Uterus (tissue), 4 donors: ENCODE measurements around the gene TANK. TPM values are rescaled to one million over a fixed set of nuclear protein-coding genes. Genes with fewer than 3 reads are reported as not detected.
"Not testable (repeated sequence)": the region's sequence is repeated elsewhere in the genome, so short reads cannot be mapped to it uniquely, and the experiment has no call there.

Experiments used
- DNase-seq, 2 donors: peaks; one replicate each; pipeline ENCODE4 v3.0.0-alpha.2; 2019 to 2020
- H3K27ac ChIP-seq, 2 donors: fragments of 200-600 bp; sonication (generic); 1 replicate in 1 of 2; 2 replicates in 1 of 2; pipeline ENCODE4 v1.5.1; 2016 to 2018
- H3K27me3 ChIP-seq, 2 donors: fragments of 200-600 bp; sonication (generic); one replicate each; pipeline ENCODE4 v1.5.1; 2018 to 2019; ENCODE audit warnings: control low read depth in 1 of 2
- H3K36me3 ChIP-seq, 2 donors: fragments of 200-600 bp; sonication (generic); one replicate each; pipeline ENCODE4 v1.5.1; 2019; ENCODE audit warnings: control low read depth in 1 of 2
- H3K4me1 ChIP-seq, 2 donors: fragments of 200-600 bp; sonication (generic); one replicate each; pipeline ENCODE4 v1.5.1; 2018 to 2019; ENCODE audit warnings: control low read depth in 1 of 2
- H3K4me3 ChIP-seq, 2 donors: fragments of 200-600 bp; sonication (generic); 1 replicate in 1 of 2; 2 replicates in 1 of 2; pipeline ENCODE4 v1.5.1; 2018 to 2019; ENCODE audit warnings: mild to moderate bottlenecking in 1 of 2
- H3K9me3 ChIP-seq, 2 donors: fragments of 200-600 bp; sonication (generic); one replicate each; pipeline ENCODE4 v1.5.1; 2019; ENCODE audit warnings: control low read depth in 1 of 2
- POLR2A ChIP-seq, 2 donors: fragments of 450-650 bp; IDR thresholded peaks; one replicate each; pipeline ENCODE4 v1.6.1; 2016; ENCODE audit warnings: antibody characterized with exemption in 2 of 2, mild to moderate bottlenecking in 1 of 2, moderate library complexity in 1 of 2
- intact Hi-C: fragments of 100-400 bp; cut with DNase I; formaldehyde crosslinking; loops from one replicate; pipeline ENCODE4 v1.15.1; 2023; ENCODE audit warnings: low total_unique reads
- total RNA-seq, 4 donors: library from RNA; depleted of rRNA in 3 of 4; stranded (reverse); fragments of >200 nt in 3 of 4; gene quantifications; one replicate each; pipeline versions ENCODE4 v1.1.0 to v1.2.4, GENCODE V29; 2014 to 2023
- TF ChIP-seq, protein P1 (sequence below), 4 experiments: fragments of 200-600 bp in 2 of 4; fragments of 450-650 bp in 2 of 4; sonication (generic) in 2 of 4; IDR thresholded peaks; one replicate each; pipeline ENCODE4 v1.5.1; 2016 to 2019; ENCODE audit warnings: antibody characterized with exemption in 4 of 4, mild to moderate bottlenecking in 2 of 4, moderate library complexity in 1 of 4
- donor health status: DM: yes; HTN: yes; CAD: no.

TANK gene
- total RNA-seq, 4 donors from 2014 or later: 56.6 to 131 (median 70.7) TPM

DNA sequence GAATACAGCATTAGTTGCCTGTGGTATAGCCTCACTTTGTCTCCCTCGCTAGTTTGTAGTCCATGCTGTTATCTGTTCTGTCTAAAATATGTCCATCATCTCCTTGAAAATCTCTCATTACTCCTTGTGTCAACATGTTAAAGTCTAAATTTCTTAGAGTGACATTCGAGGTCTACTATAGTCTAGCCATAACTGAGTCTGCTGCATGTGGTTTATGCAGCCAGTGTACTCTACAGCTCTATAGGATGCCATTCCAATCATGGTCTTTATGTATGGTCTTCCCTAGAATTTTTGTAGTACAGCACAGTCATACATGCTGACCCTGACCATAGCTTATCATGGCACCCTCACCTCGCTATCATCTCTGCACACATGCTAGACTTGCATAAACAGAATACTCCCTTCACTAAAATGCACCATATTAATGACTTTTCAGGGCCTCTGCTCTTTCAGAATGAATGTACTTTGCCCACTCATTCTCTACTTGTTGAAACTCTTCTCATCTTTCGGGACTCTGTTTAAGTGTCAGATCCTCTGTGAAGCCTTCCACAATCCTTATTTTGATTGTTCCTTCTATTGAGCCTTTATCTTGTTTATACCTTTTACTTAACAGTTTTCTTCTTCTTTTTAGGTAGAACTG lies 12.8 kb downstream of the TANK start:
- Histone ChIP-seq H3K4me1 (no peaks in the 10 kb centered on the region), H3K36me3 (no peaks in the 10 kb centered on the region), H3K4me3 (no peak overlapping the region), H3K9me3 (no peaks in the 10 kb centered on the region), H3K27me3 (no peaks in the 10 kb centered on the region), H3K27ac (no peak overlapping the region)
- DNase-seq: no peak
- intact Hi-C loops: no loop called here
- TF ChIP-seq POLR2A (IDR thresholded peaks at IDR 0.05): no peak
- TF ChIP-seq, protein P1, sequence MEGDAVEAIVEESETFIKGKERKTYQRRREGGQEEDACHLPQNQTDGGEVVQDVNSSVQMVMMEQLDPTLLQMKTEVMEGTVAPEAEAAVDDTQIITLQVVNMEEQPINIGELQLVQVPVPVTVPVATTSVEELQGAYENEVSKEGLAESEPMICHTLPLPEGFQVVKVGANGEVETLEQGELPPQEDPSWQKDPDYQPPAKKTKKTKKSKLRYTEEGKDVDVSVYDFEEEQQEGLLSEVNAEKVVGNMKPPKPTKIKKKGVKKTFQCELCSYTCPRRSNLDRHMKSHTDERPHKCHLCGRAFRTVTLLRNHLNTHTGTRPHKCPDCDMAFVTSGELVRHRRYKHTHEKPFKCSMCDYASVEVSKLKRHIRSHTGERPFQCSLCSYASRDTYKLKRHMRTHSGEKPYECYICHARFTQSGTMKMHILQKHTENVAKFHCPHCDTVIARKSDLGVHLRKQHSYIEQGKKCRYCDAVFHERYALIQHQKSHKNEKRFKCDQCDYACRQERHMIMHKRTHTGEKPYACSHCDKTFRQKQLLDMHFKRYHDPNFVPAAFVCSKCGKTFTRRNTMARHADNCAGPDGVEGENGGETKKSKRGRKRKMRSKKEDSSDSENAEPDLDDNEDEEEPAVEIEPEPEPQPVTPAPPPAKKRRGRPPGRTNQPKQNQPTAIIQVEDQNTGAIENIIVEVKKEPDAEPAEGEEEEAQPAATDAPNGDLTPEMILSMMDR (IDR thresholded peaks at IDR 0.05): no peak

GRCh38 chr2:161173541-161174194 lies 13.4 kb downstream of the TANK start:
- no peak overlapping the region for H3K4me3 ChIP-seq
- no peak for DNase-seq
- intact Hi-C loops: no loop called here
- H3K27me3 ChIP-seq: no peaks in the 10 kb centered on the region
- no peak overlapping the region for H3K27ac ChIP-seq
- no peaks in the 10 kb centered on the region for H3K36me3 ChIP-seq
- H3K4me1 ChIP-seq: no peaks in the 10 kb centered on the region
- TF ChIP-seq, protein P1 (IDR thresholded peaks at IDR 0.05): no peak
- TF ChIP-seq POLR2A (IDR thresholded peaks at IDR 0.05): no peak
- H3K9me3 ChIP-seq: no peaks in the 10 kb centered on the region

DNA sequence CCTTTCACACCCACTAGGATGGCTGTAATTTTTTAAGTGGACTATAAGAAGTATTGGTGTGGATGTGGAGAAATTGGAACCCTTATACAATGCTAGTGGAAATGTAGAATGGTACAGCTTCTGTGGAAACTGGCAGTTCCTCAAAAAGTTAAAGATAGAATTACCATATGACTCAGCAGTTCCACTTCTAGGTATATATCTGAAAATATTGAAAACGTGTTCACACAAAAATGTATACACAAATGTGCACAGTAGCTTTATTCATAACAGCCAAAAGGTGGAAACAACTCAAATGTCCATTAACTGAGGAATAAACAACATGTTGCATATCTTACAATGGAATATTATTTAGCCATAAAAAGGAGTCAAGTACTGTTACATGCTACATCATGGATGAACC lies 17.7 kb downstream of the TANK start:
- no peaks in the 10 kb centered on the region for H3K36me3 ChIP-seq
- H3K4me1 ChIP-seq: no peaks in the 10 kb centered on the region
- no peak overlapping the region for H3K4me3 ChIP-seq
- no peak for TF ChIP-seq POLR2A (IDR thresholded peaks at IDR 0.05)
- TF ChIP-seq, protein P1 (IDR thresholded peaks at IDR 0.05): no peak
- no peaks in the 10 kb centered on the region for H3K9me3 ChIP-seq
- H3K27ac ChIP-seq: no peak overlapping the region
- no peaks in the 10 kb centered on the region for H3K27me3 ChIP-seq
- intact Hi-C loops: no loop called here
- DNase-seq: no peak

- Histone ChIP-seq H3K27ac (no peak overlapping the region), H3K36me3 (no peaks in the 10 kb centered on the region), H3K27me3 (no peaks in the 10 kb centered on the region), H3K9me3 (no peaks in the 10 kb centered on the region), H3K4me1 (no peaks in the 10 kb centered on the region), H3K4me3 (no peak overlapping the region)
- DNase-seq: no peak
- intact Hi-C loops: no loop called here
- no peak for TF ChIP-seq POLR2A (IDR thresholded peaks at IDR 0.05)
- TF ChIP-seq, protein P1 (IDR thresholded peaks at IDR 0.05): no peak
These were observed 18.5 kb downstream of the TANK start for GRCh38 chr2:161178756-161179155.

DNA sequence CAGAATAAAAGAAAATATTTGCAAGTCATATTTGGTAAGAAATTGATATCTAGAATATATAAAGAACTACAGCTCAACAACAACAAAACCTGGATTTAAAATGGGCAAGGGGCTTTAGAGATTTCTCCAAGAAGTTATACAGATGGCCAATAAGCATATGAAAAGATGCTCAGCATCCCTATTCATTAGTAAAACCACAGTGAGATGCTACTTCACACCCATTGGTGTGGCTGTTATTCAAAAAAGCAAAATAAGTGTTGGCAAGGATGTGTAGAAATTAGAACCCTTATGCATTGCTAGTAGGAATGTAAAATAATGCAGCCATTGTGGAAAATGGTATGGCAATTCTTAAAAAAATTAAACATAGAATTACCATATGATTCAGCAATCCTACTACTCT lies 29.8 kb downstream of the TANK start:
- peaks cover 0 to 4% of the 10 kb centered on the region in 2 donors for H3K4me1 ChIP-seq
- no peak for DNase-seq
- H3K9me3 ChIP-seq: no peaks in the 10 kb centered on the region
- no peak overlapping the region for H3K4me3 ChIP-seq
- no peak for TF ChIP-seq POLR2A (IDR thresholded peaks at IDR 0.05)
- TF ChIP-seq, protein P1 (IDR thresholded peaks at IDR 0.05): no peak
- H3K27me3 ChIP-seq: no peaks in the 10 kb centered on the region
- no peaks in the 10 kb centered on the region for H3K36me3 ChIP-seq
- H3K27ac ChIP-seq: no peak overlapping the region
- intact Hi-C loops: no loop called here

GRCh38 chr2:161195602-161196001 lies 35.4 kb downstream of the TANK start:
- H3K9me3 ChIP-seq, H3K36me3 ChIP-seq, DNase-seq, H3K27me3 ChIP-seq, H3K4me3 ChIP-seq, H3K27ac ChIP-seq, H3K4me1 ChIP-seq, intact Hi-C loops: not testable (repeated sequence)
